Smooth muscle cell (in vitro differentiated cells): ENCODE measurements around the gene BAIAP2. TPM values are rescaled to one million over a fixed set of nuclear protein-coding genes. Genes with fewer than 3 reads are reported as not detected.

Experiments
- DNase-seq: peaks from one replicate; lab custom pipeline; 2025; ENCODE audit not compliant: unreplicated experiment; lab: John Stamatoyannopoulos, UW
- H2AFZ ChIP-seq: fragments of 200-600 bp; sonication (generic); 2 replicates; pipeline ENCODE4 v1.6.0; 2016; ENCODE audit warnings: antibody characterized with exemption, low read depth, mild to moderate bottlenecking
- H3F3A ChIP-seq: fragments of 200-600 bp; sonication (generic); 2 replicates; pipeline ENCODE4 v1.6.0; 2017; ENCODE audit warnings: antibody characterized with exemption, low read depth
- H3K27ac ChIP-seq: fragments of 200-600 bp; sonication (generic); 2 replicates; pipeline ENCODE4 v1.5.1; 2016; ENCODE audit warnings: low read depth, mild to moderate bottlenecking
- H3K27me3 ChIP-seq: fragments of 200-600 bp; sonication (generic); 2 replicates; pipeline ENCODE4 v1.6.1; 2016; ENCODE audit warnings: low read depth, mild to moderate bottlenecking
- H3K36me3 ChIP-seq: fragments of 200-600 bp; sonication (generic); 2 replicates; pipeline ENCODE4 v1.5.1; 2016; ENCODE audit warnings: low read depth
- H3K4me1 ChIP-seq: fragments of 200-600 bp; sonication (generic); 2 replicates; pipeline ENCODE4 v1.5.1; 2016; ENCODE audit warnings: low read depth
- H3K4me2 ChIP-seq: fragments of 200-600 bp; sonication (generic); 2 replicates; pipeline ENCODE4 v1.6.0; 2016; ENCODE audit warnings: mild to moderate bottlenecking
- H3K4me3 ChIP-seq: fragments of 200-600 bp; sonication (generic); 2 replicates; pipeline ENCODE4 v1.5.1; 2016; ENCODE audit warnings: mild to moderate bottlenecking
- H3K79me2 ChIP-seq: fragments of 200-600 bp; sonication (generic); 2 replicates; pipeline ENCODE4 v1.6.0; 2016; ENCODE audit warnings: low read depth, mild to moderate bottlenecking
- H3K9ac ChIP-seq: fragments of 200-600 bp; sonication (generic); 2 replicates; pipeline ENCODE4 v1.6.0; 2016; ENCODE audit warnings: low read depth
- H3K9me3 ChIP-seq: fragments of 200-600 bp; sonication (generic); replicated peaks from 2 replicates; pipeline ENCODE4 v1.5.1; 2016; ENCODE audit warnings: low read depth
- H4K20me1 ChIP-seq: fragments of 200-600 bp; sonication (generic); 2 replicates; pipeline ENCODE4 v1.6.0; 2016; ENCODE audit warnings: low read depth
- WGBS: methylation state at CpG from one replicate; pipeline ENCODE4 v1.1.7; 2016; ENCODE audit warnings: low lambda C conversion rate; 5-methylcytosine and 5-hydroxymethylcytosine counted together
- polyA plus RNA-seq: library from polyadenylated mRNA; unstranded; fragments of >200 nt; fragmentation: Nextera tagmentation; extraction: Ambion mirVana; gene quantifications from 2 replicates; pipeline ENCODE4 v1.2.1, GENCODE V29; 2016
- total RNA-seq: library from RNA; depleted of rRNA; stranded (reverse); fragments of >200 nt; gene quantifications from 2 replicates; pipeline ENCODE4 v1.2.3, GENCODE V29; 2014
- TF ChIP-seq, protein P1 (sequence below): fragments of 200-600 bp; sonication (generic); IDR thresholded peaks from 2 replicates; pipeline ENCODE4 v1.5.1; 2017; ENCODE audit warnings: borderline replicate concordance, mild to moderate bottlenecking, antibody characterized with exemption; ENCODE audit not compliant: insufficient read depth, poor library complexity, severe bottlenecking

BAIAP2 gene
- total and polyA plus RNA-seq, 2 experiments from 2014 or later = 26.6 to 41.9 TPM

- Histone ChIP-seq H3K4me1 (peaks cover 30% of the 10 kb centered on the region), H4K20me1 (peaks cover 48% of the 10 kb centered on the region), H3K79me2 (no peaks in the 10 kb centered on the region), H3K27me3 (no peaks in the 10 kb centered on the region), H3F3A (peaks cover 9% of the 10 kb centered on the region), H3K4me2 (no peak overlapping the region), H3K27ac (no peak overlapping the region), H3K36me3 (no peaks in the 10 kb centered on the region), H3K9ac (no peak overlapping the region), H2AFZ (no peak overlapping the region), H3K9me3 (no peaks in the 10 kb centered on the region), H3K4me3 (no peak overlapping the region)
- no peak for DNase-seq
- WGBS = 99% methylated on average over 23 of the region's 23 CpGs
- TF ChIP-seq, protein P1, sequence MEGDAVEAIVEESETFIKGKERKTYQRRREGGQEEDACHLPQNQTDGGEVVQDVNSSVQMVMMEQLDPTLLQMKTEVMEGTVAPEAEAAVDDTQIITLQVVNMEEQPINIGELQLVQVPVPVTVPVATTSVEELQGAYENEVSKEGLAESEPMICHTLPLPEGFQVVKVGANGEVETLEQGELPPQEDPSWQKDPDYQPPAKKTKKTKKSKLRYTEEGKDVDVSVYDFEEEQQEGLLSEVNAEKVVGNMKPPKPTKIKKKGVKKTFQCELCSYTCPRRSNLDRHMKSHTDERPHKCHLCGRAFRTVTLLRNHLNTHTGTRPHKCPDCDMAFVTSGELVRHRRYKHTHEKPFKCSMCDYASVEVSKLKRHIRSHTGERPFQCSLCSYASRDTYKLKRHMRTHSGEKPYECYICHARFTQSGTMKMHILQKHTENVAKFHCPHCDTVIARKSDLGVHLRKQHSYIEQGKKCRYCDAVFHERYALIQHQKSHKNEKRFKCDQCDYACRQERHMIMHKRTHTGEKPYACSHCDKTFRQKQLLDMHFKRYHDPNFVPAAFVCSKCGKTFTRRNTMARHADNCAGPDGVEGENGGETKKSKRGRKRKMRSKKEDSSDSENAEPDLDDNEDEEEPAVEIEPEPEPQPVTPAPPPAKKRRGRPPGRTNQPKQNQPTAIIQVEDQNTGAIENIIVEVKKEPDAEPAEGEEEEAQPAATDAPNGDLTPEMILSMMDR = no peak
Observed at GRCh38 chr17:81091774-81092517, 57.0 kb downstream of the BAIAP2 start.

DNA sequence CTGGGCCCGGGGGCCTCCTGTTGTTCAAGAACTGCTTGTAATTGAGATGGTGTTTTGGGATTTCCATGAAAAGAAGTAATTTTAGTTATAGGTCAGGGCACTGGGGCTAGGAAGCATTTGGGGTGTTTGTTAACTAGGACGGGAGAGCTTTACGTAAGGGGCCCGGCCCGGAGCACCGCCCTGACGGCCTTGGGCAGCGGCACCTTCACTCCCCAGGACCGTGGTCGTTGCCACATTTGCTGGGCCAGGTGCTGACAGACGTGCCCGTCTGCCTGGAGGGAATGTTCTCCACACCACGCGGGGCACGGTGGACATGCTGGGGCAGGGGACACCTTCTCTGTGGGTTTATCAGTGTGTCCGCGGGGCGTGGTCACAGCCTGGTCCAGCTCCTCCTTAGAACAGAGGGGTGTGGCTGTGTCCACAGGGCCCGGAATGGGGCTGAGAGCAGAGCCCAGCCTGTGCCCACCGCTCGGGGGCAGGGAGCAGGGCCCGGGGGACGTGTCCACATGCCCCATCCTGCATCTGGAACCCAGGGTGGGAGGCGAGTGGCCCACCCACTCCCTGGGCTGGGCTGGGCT, 57.7 kb downstream of the BAIAP2 start:
- WGBS = 92% methylated on average over 18 of the region's 24 CpGs

DNA sequence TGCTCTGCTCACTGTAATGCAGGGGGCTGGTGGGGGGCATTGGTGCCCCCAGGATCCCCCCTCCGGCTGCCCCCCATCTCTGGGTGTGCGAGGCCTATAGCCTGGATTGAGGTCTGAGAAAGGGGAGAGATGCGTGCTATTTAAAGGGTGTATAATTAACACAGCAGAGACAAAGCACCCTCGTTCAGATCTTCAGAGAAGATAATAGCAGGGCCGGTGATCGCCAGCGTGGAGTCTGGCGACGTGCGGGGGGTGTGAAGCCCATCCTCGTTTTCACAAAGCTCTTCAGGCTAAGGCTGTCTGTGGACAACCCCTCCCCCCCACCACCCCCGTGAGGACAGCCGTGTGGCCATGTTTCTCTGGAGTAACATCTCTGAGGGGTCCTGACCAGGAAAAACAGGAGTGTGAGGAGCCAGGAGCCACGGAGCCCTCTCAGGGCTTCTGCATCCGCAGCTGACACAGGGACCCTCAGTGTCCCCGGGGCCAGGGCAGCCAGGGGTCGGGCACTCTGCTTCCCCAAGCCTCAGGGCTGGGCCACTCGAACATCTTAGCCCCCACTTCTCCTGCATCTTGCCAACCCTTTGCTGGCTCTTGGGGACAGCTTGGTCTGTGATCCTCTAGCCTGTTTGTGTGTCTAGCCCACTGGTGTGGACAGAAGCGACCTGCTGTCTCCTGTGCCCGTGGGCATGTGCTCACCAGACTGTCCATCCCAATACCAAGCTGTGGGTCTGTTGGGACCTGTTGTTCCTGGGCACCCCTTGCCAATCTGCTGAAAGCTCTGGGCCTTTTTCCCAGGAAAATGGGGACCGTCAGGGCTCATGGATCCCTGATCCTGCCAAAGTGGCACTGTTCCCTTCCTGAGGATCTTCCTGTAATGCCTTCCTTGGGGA, 58.9 kb downstream of the BAIAP2 start:
- DNase-seq = no peak
- Histone ChIP-seq H3K27ac (peak overlapping the region; percentile 65), H3F3A (peaks cover 11% of the 10 kb centered on the region), H3K9me3 (no peaks in the 10 kb centered on the region), H3K79me2 (no peaks in the 10 kb centered on the region), H2AFZ (no peak overlapping the region), H3K4me1 (peaks cover 42% of the 10 kb centered on the region), H3K4me3 (no peak overlapping the region), H4K20me1 (peaks cover 40% of the 10 kb centered on the region), H3K27me3 (no peaks in the 10 kb centered on the region), H3K36me3 (no peaks in the 10 kb centered on the region), H3K9ac (peak overlapping the region; percentile 44), H3K4me2 (peak overlapping the region; percentile 73)
- TF ChIP-seq, protein P1 = no peak
- WGBS = 69% methylated on average over 20 of the region's 21 CpGs

More for the DNA sequence above, 57.7 kb downstream of the BAIAP2 start:
- H3K4me2 ChIP-seq = no peak overlapping the region
- H2AFZ ChIP-seq = no peak overlapping the region
- H3K36me3 ChIP-seq = no peaks in the 10 kb centered on the region
- H3F3A ChIP-seq = peaks cover 11% of the 10 kb centered on the region
- peaks cover 45% of the 10 kb centered on the region for H4K20me1 ChIP-seq
- H3K4me1 ChIP-seq = peaks cover 35% of the 10 kb centered on the region
- TF ChIP-seq, protein P1 = no peak
- no peaks in the 10 kb centered on the region for H3K79me2 ChIP-seq
- no peak for DNase-seq
- H3K27me3 ChIP-seq = no peaks in the 10 kb centered on the region
- no peak overlapping the region for H3K9ac ChIP-seq
- no peaks in the 10 kb centered on the region for H3K9me3 ChIP-seq
- H3K27ac ChIP-seq = no peak overlapping the region
- no peak overlapping the region for H3K4me3 ChIP-seq
